SH-SY5Y (cell line): Measurements from ENCODE around the gene KLHL11.

Experiments
- GATA2 ChIP-seq: IDR thresholded peaks from 2 replicates; pipeline ENCODE4 v1.6.1; 2011; ENCODE audit warnings: mild to moderate bottlenecking, low read depth, low read length
- GATA3 ChIP-seq: IDR thresholded peaks from 2 replicates; pipeline ENCODE4 v1.6.1; 2011; ENCODE audit warnings: low read depth, mild to moderate bottlenecking, low read length, moderate library complexity

The KLHL11 gene

GRCh38 chr17:41869426-41869825, 4.2 kb upstream of the KLHL11 start:
- TF ChIP-seq GATA3 (no peak), GATA2 (no peak)

GRCh38 chr17:41868568-41868967, 3.3 kb upstream of the KLHL11 start:
- TF ChIP-seq GATA2, result no peak
- no peak for TF ChIP-seq GATA3

- TF ChIP-seq GATA2 (no peak), GATA3 (no peak)
Measured at GRCh38 chr17:41865596-41865893, 322 bp upstream of the KLHL11 start.

- no peak for TF ChIP-seq GATA3
- no peak for TF ChIP-seq GATA2
Measured at GRCh38 chr17:41864498-41864835, 756 bp downstream of the KLHL11 start.

GRCh38 chr17:41863074-41863848, 2.0 kb downstream of the KLHL11 start:
- no peak for TF ChIP-seq GATA2
- no peak for TF ChIP-seq GATA3

- TF ChIP-seq GATA3 (peak; percentile 24; the same call in 1 of the 2 replicates), GATA2 (peak; percentile 63)
Measured at GRCh38 chr17:41860254-41860931, 4.8 kb downstream of the KLHL11 start.

- TF ChIP-seq GATA2 (no peak), GATA3 (no peak)
Measured at GRCh38 chr17:41849251-41849990, 15.8 kb downstream of the KLHL11 start.

GRCh38 chr17:41848788-41849187, 16.4 kb downstream of the KLHL11 start:
- no peak for TF ChIP-seq GATA2
- TF ChIP-seq GATA3, result no peak

GRCh38 chr17:41844971-41845370, 20.3 kb downstream of the KLHL11 start:
- TF ChIP-seq GATA3 (no peak), GATA2 (no peak)

- TF ChIP-seq GATA2 (no peak), GATA3 (no peak)
Measured at GRCh38 chr17:41837761-41838538, 27.3 kb downstream of the KLHL11 start, which contains the start of gene KLHL10. Gene KLHL10 (plus strand): TSS chr17:41837825. CDS start chr17:41837933, 108 bp downstream.

- TF ChIP-seq GATA3 (no peak), GATA2 (no peak)
Measured at GRCh38 chr17:41836550-41837196, 28.6 kb downstream of the KLHL11 start.

GRCh38 chr17:41835800-41836549, 29.2 kb downstream of the KLHL11 start, which contains the start of gene NT5C3B:
Gene NT5C3B (minus strand): TSS chr17:41836232. CDS start chr17:41836193, 39 bp downstream.
- TF ChIP-seq GATA2 (no peak), GATA3 (no peak)

GRCh38 chr17:41835214-41835799, 29.9 kb downstream of the KLHL11 start:
- TF ChIP-seq GATA2, result no peak
- TF ChIP-seq GATA3, result no peak
